RWPE2 (cell line): ENCODE data around the gene TARBP1.

ENCODE experiments used
- ATAC-seq: fragments of 200-7000 bp; cut with Tn5 transposase; 3 replicates; pipeline ENCODE4 v1.9.1; 2021; ENCODE audit warnings: low read depth
- DNase-seq: peaks from one replicate; pipeline ENCODE4 v3.0.0-alpha.2; 2020; ENCODE audit warnings: low spot score
- H3K27ac ChIP-seq: fragments of 450-650 bp; 2 replicates; pipeline ENCODE4 v1.5.1; 2017; ENCODE audit warnings: mild to moderate bottlenecking; ENCODE audit not compliant: poor library complexity, severe bottlenecking
- H3K27me3 ChIP-seq: fragments of 250-450 bp; sonication (Bioruptor Pico); 2 replicates; pipeline ENCODE4 v1.5.1; 2021; ENCODE audit warnings: mild to moderate bottlenecking, moderate library complexity; ENCODE audit not compliant: insufficient read depth, poor library complexity, severe bottlenecking
- H3K36me3 ChIP-seq: fragments of 250-450 bp; sonication (Bioruptor Pico); 2 replicates; pipeline ENCODE4 v1.5.1; 2020; ENCODE audit warnings: low read depth, mild to moderate bottlenecking, moderate library complexity
- H3K4me1 ChIP-seq: fragments of 250-450 bp; sonication (Bioruptor Pico); 2 replicates; pipeline ENCODE4 v1.5.1; 2021; ENCODE audit warnings: mild to moderate bottlenecking, moderate library complexity; ENCODE audit not compliant: insufficient read depth, poor library complexity, severe bottlenecking
- H3K4me3 ChIP-seq: fragments of 250-450 bp; sonication (Bioruptor Pico); 2 replicates; pipeline ENCODE4 v1.5.1; 2021; ENCODE audit warnings: mild to moderate bottlenecking, moderate library complexity; ENCODE audit not compliant: severe bottlenecking
- H3K9me3 ChIP-seq: fragments of 250-450 bp; sonication (Bioruptor Pico); 2 replicates; pipeline ENCODE4 v1.5.1; 2021; ENCODE audit warnings: mild to moderate bottlenecking, moderate library complexity; ENCODE audit not compliant: severe bottlenecking
- CTCF ChIP-seq: fragments of 450-650 bp; IDR thresholded peaks from one replicate; pipeline ENCODE4 v1.5.1; 2017; ENCODE audit warnings: mild to moderate bottlenecking, moderate library complexity; ENCODE audit not compliant: poor library complexity, severe bottlenecking

TARBP1 gene

GRCh38 chr1:234413485-234413884 is 65.5 kb downstream of the TARBP1 start:
- no peaks in the 10 kb centered on the region for H3K27me3 ChIP-seq
- H3K4me1 ChIP-seq, result no peaks in the 10 kb centered on the region
- H3K9me3 ChIP-seq, result no peaks in the 10 kb centered on the region
- ATAC-seq (no peak), DNase-seq (no peak)
- TF ChIP-seq CTCF, result no peak
- H3K36me3 ChIP-seq, result peaks cover 20% of the 10 kb centered on the region
- H3K27ac ChIP-seq, result no peak overlapping the region
- H3K4me3 ChIP-seq, result no peak overlapping the region

- no peak overlapping the region for H3K4me3 ChIP-seq
- ATAC-seq, result no peak
- TF ChIP-seq CTCF, result no peak
- H3K27me3 ChIP-seq, result no peaks in the 10 kb centered on the region
- no peak overlapping the region for H3K27ac ChIP-seq
- no peaks in the 10 kb centered on the region for H3K9me3 ChIP-seq
- H3K36me3 ChIP-seq, result peaks cover 17% of the 10 kb centered on the region
- no peak for DNase-seq
- no peaks in the 10 kb centered on the region for H3K4me1 ChIP-seq
Observed at GRCh38 chr1:234412830-234413229, 66.1 kb downstream of the TARBP1 start.

GRCh38 chr1:234409328-234409727 is 69.7 kb downstream of the TARBP1 start:
- H3K9me3 ChIP-seq, result no peaks in the 10 kb centered on the region
- no peak overlapping the region for H3K27ac ChIP-seq
- no peaks in the 10 kb centered on the region for H3K27me3 ChIP-seq
- DNase-seq, result no peak
- no peaks in the 10 kb centered on the region for H3K4me1 ChIP-seq
- H3K36me3 ChIP-seq, result peaks cover 16% of the 10 kb centered on the region
- no peak for TF ChIP-seq CTCF
- no peak for ATAC-seq
- no peak overlapping the region for H3K4me3 ChIP-seq

- Histone ChIP-seq H3K27me3 (no peaks in the 10 kb centered on the region), H3K9me3 (no peaks in the 10 kb centered on the region), H3K4me3 (no peak overlapping the region), H3K27ac (no peak overlapping the region), H3K4me1 (no peaks in the 10 kb centered on the region), H3K36me3 (peaks cover 18% of the 10 kb centered on the region)
- DNase-seq (no peak), ATAC-seq (no peak)
- TF ChIP-seq CTCF, result no peak
Observed at GRCh38 chr1:234408757-234409156, 70.2 kb downstream of the TARBP1 start.

GRCh38 chr1:234406871-234407270 is 72.1 kb downstream of the TARBP1 start:
- H3K36me3 ChIP-seq, result peaks cover 15% of the 10 kb centered on the region
- no peak for ATAC-seq
- H3K27me3 ChIP-seq, result no peaks in the 10 kb centered on the region
- no peak overlapping the region for H3K27ac ChIP-seq
- no peak overlapping the region for H3K4me3 ChIP-seq
- H3K9me3 ChIP-seq, result no peaks in the 10 kb centered on the region
- DNase-seq, result no peak
- no peak for TF ChIP-seq CTCF
- no peaks in the 10 kb centered on the region for H3K4me1 ChIP-seq
